Measurements from ENCODE around the gene ITSN2.

GRCh38 chr2:24231461-24231881 lies 128.9 kb downstream of the ITSN2 start:
- TF ChIP-seq GATA2 (IDR thresholded peaks at IDR 0.05; ENCODE audit: low read depth, low read length) = no peak
- TF ChIP-seq GATA3 (IDR thresholded peaks at IDR 0.05; ENCODE audit: low read depth, low read length) = no peak
